ENCODE data around the gene ROBO4.

ROBO4 gene

DNA sequence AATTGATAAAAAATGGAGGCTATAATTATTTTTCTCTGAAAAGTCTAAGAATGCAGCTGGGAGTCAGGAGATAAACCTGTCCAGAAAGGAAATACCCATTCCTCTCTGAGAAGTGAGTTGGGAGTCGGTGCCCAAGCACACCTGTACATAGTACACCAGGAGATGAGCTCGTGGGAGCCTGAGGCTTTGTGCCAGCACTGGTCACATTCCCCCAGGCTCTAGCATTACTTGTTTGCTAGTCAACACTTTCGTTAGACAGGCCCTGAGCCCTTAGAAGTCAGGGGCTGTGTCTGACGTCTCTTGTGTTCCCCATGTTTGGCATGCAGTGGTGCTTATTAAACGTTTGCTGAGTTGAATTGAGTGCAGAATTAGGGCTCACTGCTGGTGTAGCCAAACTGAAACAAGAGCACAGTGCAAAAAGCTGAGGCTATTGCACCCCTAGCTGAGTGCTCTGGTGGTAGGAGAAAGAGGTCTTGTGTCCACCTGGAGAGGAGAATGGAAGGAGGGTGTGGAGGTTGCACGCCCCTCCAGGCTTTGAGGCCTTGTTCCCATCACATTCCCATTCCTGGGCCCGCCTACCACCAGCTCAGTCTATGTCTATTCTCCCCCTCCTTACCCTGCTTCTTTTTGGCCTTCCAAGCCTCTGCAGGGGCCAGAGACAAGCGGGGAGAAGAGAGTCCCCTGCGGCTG is 6.8 kb downstream of the ROBO4 start:
- H3K36me3 ChIP-seq (ENCODE audit: low read length): no peaks in the 10 kb centered on the region
- H4K20me1 ChIP-seq (ENCODE audit: low read depth, low read length): no peaks in the 10 kb centered on the region
- H3K9me3 ChIP-seq (ENCODE audit: insufficient read depth, low read length): no peaks in the 10 kb centered on the region
- no peak overlapping the region for H3K4me3 ChIP-seq (ENCODE audit: insufficient read depth, low read length, poor library complexity, severe bottlenecking)
- no peak for TF ChIP-seq EZH2phosphoT487 (conservative IDR thresholded peaks at IDR 0.05; ENCODE audit: low read length)
- TF ChIP-seq, protein P1, sequence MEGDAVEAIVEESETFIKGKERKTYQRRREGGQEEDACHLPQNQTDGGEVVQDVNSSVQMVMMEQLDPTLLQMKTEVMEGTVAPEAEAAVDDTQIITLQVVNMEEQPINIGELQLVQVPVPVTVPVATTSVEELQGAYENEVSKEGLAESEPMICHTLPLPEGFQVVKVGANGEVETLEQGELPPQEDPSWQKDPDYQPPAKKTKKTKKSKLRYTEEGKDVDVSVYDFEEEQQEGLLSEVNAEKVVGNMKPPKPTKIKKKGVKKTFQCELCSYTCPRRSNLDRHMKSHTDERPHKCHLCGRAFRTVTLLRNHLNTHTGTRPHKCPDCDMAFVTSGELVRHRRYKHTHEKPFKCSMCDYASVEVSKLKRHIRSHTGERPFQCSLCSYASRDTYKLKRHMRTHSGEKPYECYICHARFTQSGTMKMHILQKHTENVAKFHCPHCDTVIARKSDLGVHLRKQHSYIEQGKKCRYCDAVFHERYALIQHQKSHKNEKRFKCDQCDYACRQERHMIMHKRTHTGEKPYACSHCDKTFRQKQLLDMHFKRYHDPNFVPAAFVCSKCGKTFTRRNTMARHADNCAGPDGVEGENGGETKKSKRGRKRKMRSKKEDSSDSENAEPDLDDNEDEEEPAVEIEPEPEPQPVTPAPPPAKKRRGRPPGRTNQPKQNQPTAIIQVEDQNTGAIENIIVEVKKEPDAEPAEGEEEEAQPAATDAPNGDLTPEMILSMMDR (IDR thresholded peaks at IDR 0.05; ENCODE audit: insufficient read depth, low read length, poor library complexity, severe bottlenecking): no peak
- no peaks in the 10 kb centered on the region for H3F3A ChIP-seq (ENCODE audit: insufficient read depth)
- no peaks in the 10 kb centered on the region for H3K79me2 ChIP-seq (ENCODE audit: insufficient read depth, low read length)
- H2AFZ ChIP-seq (ENCODE audit: low read depth, low read length, severe bottlenecking): no peak overlapping the region
- no peak overlapping the region for H3K27ac ChIP-seq (ENCODE audit: low read depth, low read length)
- no peaks in the 10 kb centered on the region for H3K9me2 ChIP-seq (replicated peaks; ENCODE audit: insufficient read depth, low read length)
- no peak overlapping the region for H3K4me2 ChIP-seq (ENCODE audit: low read depth, low read length, poor library complexity, severe bottlenecking)
- H3K27me3 ChIP-seq (ENCODE audit: low read length): no peaks in the 10 kb centered on the region
- H3K9ac ChIP-seq (ENCODE audit: low read length): no peak overlapping the region

DNA sequence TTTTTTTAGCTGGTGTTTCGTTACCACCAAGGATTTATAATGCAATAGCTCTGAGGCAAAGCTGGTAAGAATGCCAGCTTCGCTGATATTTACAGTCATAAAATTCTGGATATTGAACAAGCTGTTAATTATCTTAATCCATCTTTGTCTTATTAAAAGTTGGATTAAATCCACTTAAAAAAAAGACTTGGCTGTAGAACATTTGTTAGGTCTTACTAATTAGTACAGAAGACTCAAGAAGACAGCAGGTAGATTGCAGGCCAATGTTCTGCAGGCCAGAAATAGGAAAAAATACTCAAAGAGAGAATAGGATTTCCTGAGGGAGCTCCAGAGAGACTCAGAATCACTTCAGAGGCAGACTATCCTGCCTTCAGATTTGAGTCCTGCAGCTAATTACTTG is 7.5 kb downstream of the ROBO4 start:
- no peak overlapping the region for H3K9ac ChIP-seq (ENCODE audit: low read length)

DNA sequence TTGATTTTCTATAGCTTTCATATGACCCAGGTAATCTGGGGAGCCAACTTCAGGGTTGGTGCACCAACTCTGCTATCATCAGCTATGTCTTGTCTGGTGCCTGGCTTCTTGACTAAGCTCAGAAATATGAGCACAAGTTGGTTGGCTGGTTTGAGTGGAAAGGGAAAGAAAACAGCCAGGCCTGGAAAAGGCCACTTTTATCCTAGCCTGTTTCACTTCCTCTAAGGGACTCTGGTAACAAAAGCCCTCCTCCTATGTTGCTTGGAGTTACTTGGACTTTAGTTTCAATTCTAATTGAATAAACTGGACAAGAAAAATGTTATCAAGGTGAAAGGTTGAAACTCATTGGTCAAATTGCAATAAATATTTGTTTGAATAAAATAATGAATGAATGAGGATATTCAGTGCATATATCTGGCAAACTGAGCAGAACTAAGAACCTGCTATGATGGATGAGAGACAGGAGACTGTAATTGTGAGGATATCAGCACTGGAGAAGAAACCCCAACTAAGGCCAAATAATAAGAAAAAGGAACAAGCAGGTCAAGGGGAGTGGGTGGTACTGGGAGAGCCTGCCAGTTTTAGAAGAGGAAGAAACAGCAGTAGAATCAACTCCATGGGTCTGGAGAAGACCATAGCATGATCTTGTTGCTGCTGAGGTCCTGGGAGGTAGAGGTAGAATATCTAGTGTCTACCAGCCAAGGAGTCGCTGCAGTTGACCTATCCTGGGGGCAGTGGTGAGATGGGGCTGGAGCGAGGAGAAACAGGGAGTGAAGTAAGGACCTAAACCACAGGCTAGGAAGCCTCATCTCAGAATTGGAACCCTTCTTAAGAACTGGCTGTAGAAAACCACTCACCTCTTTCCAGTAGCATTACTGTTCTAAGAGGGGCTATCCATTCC is 8.2 kb downstream of the ROBO4 start:
- TF ChIP-seq, protein P1 (IDR thresholded peaks at IDR 0.05; ENCODE audit: insufficient read depth, low read length, poor library complexity, severe bottlenecking): no peak
- TF ChIP-seq EZH2phosphoT487 (conservative IDR thresholded peaks at IDR 0.05; ENCODE audit: low read length): no peak
- no peaks in the 10 kb centered on the region for H3K9me2 ChIP-seq (replicated peaks; ENCODE audit: insufficient read depth, low read length)
- H3K9me3 ChIP-seq (ENCODE audit: insufficient read depth, low read length): no peaks in the 10 kb centered on the region
- no peaks in the 10 kb centered on the region for H3K79me2 ChIP-seq (ENCODE audit: insufficient read depth, low read length)
- H3K4me3 ChIP-seq (ENCODE audit: insufficient read depth, low read length, poor library complexity, severe bottlenecking): no peak overlapping the region
- no peaks in the 10 kb centered on the region for H4K20me1 ChIP-seq (ENCODE audit: low read depth, low read length)
- H3F3A ChIP-seq (ENCODE audit: insufficient read depth): no peaks in the 10 kb centered on the region
- no peak overlapping the region for H3K4me2 ChIP-seq (ENCODE audit: low read depth, low read length, poor library complexity, severe bottlenecking)
- no peak overlapping the region for H3K27ac ChIP-seq (ENCODE audit: low read depth, low read length)
- H2AFZ ChIP-seq (ENCODE audit: low read depth, low read length, severe bottlenecking): no peak overlapping the region
- H3K9ac ChIP-seq (ENCODE audit: low read length): no peak overlapping the region
- H3K36me3 ChIP-seq (ENCODE audit: low read length): no peaks in the 10 kb centered on the region
- no peaks in the 10 kb centered on the region for H3K27me3 ChIP-seq (ENCODE audit: low read length)

More for the DNA sequence above, 7.5 kb downstream of the ROBO4 start:
- Histone ChIP-seq H3K36me3 (ENCODE audit: low read length) (no peaks in the 10 kb centered on the region), H3K79me2 (ENCODE audit: insufficient read depth, low read length) (no peaks in the 10 kb centered on the region), H3K4me2 (ENCODE audit: low read depth, low read length, poor library complexity, severe bottlenecking) (no peak overlapping the region), H3K4me3 (ENCODE audit: insufficient read depth, low read length, poor library complexity, severe bottlenecking) (no peak overlapping the region), H3K9me3 (ENCODE audit: insufficient read depth, low read length) (no peaks in the 10 kb centered on the region), H2AFZ (ENCODE audit: low read depth, low read length, severe bottlenecking) (no peak overlapping the region), H3F3A (ENCODE audit: insufficient read depth) (no peaks in the 10 kb centered on the region), H4K20me1 (ENCODE audit: low read depth, low read length) (no peaks in the 10 kb centered on the region), H3K9me2 (replicated peaks; ENCODE audit: insufficient read depth, low read length) (no peaks in the 10 kb centered on the region), H3K27me3 (ENCODE audit: low read length) (no peaks in the 10 kb centered on the region), H3K27ac (ENCODE audit: low read depth, low read length) (no peak overlapping the region)
- TF ChIP-seq EZH2phosphoT487 (conservative IDR thresholded peaks at IDR 0.05; ENCODE audit: low read length): no peak
- TF ChIP-seq, protein P1 (IDR thresholded peaks at IDR 0.05; ENCODE audit: insufficient read depth, low read length, poor library complexity, severe bottlenecking): no peak

All from SU-DHL-6 (cell line).